ENCODE data around the gene GNAL. TPM values are rescaled to one million over a fixed set of nuclear protein-coding genes. Genes with fewer than 3 reads are reported as not detected.

The GNAL gene
- total RNA-seq, 1 donor from 2014 or later = 1.3 TPM

- no peak for ATAC-seq
These were observed 70.4 kb downstream of the GNAL start for GRCh38 chr18:11759456-11759855.

GRCh38 chr18:11760498-11761167, 71.6 kb downstream of the GNAL start:
- no peak for DNase-seq (ENCODE audit: low spot score)
- ATAC-seq = no peak

More at GRCh38 chr18:11759456-11759855, 70.4 kb downstream of the GNAL start:
- DNase-seq (ENCODE audit: low spot score) = no peak

GRCh38 chr18:11761553-11761952, 72.5 kb downstream of the GNAL start:
- ATAC-seq (no peak), DNase-seq (ENCODE audit: low spot score) (no peak)

- no peak for DNase-seq (ENCODE audit: low spot score)
- no peak for ATAC-seq
These were observed 73.4 kb downstream of the GNAL start for GRCh38 chr18:11762429-11762828.

GRCh38 chr18:11767329-11767728, 78.3 kb downstream of the GNAL start:
- ATAC-seq (no peak), DNase-seq (ENCODE audit: low spot score) (no peak)

- no peak for DNase-seq (ENCODE audit: low spot score)
- no peak for ATAC-seq
These were observed 78.9 kb downstream of the GNAL start for GRCh38 chr18:11767935-11768334.

- no peak for DNase-seq (ENCODE audit: low spot score)
- no peak for ATAC-seq
These were observed 86.5 kb downstream of the GNAL start for GRCh38 chr18:11775436-11776174.

- no peak for DNase-seq (ENCODE audit: low spot score)
These were observed 91.0 kb downstream of the GNAL start for GRCh38 chr18:11780042-11780441.

GRCh38 chr18:11783716-11784331, 94.8 kb downstream of the GNAL start:
- ATAC-seq (no peak), DNase-seq (ENCODE audit: low spot score) (no peak)

More at GRCh38 chr18:11780042-11780441, 91.0 kb downstream of the GNAL start:
- no peak for ATAC-seq

- DNase-seq (ENCODE audit: low spot score) (no peak), ATAC-seq (no peak)
These were observed 95.7 kb downstream of the GNAL start for GRCh38 chr18:11784674-11785304.

- no peak for ATAC-seq
- DNase-seq (ENCODE audit: low spot score) = no peak
These were observed 96.5 kb downstream of the GNAL start for GRCh38 chr18:11785444-11786055.

- no peak for DNase-seq (ENCODE audit: low spot score)
- no peak for ATAC-seq
These were observed 100.8 kb downstream of the GNAL start for GRCh38 chr18:11789716-11790510.

- no peak for ATAC-seq
These were observed 102.1 kb downstream of the GNAL start for GRCh38 chr18:11791131-11791530.

GRCh38 chr18:11792632-11793031, 103.6 kb downstream of the GNAL start:
- DNase-seq (ENCODE audit: low spot score) (no peak), ATAC-seq (no peak)

More at GRCh38 chr18:11791131-11791530, 102.1 kb downstream of the GNAL start:
- DNase-seq (ENCODE audit: low spot score) = no peak

- DNase-seq (ENCODE audit: low spot score) = no peak
- ATAC-seq = no peak
These were observed 105.1 kb downstream of the GNAL start for GRCh38 chr18:11794195-11794594.

- ATAC-seq (no peak), DNase-seq (ENCODE audit: low spot score) (no peak)
These were observed 106.9 kb downstream of the GNAL start for GRCh38 chr18:11795916-11796315.

GRCh38 chr18:11798271-11798670, 109.2 kb downstream of the GNAL start:
- ATAC-seq (no peak), DNase-seq (ENCODE audit: low spot score) (no peak)

- no peak for DNase-seq (ENCODE audit: low spot score)
- ATAC-seq = no peak
These were observed 110.0 kb downstream of the GNAL start for GRCh38 chr18:11799066-11799465.

- DNase-seq (ENCODE audit: low spot score) (no peak), ATAC-seq (no peak)
These were observed 111.7 kb downstream of the GNAL start for GRCh38 chr18:11800566-11801334.
